HCT116 (cell line): ENCODE results near the gene TXNRD3. TPM values are rescaled to one million over a fixed set of nuclear protein-coding genes. Genes with fewer than 3 reads are reported as not detected.
A peak's percentile ranks its signal among the peaks of the same experiment; 100 is the strongest.

Experiments
- ATAC-seq: fragments of 200-7000 bp; cut with Tn5 transposase; 2 replicates; pipeline ENCODE4 v1.9.1; 2020; ENCODE audit warnings: mild to moderate bottlenecking, moderate library complexity
- BruUV-seq: library from RNA; stranded (reverse); fragments of 400-500 nt; replicated peaks from 2 replicates; lab custom pipeline; 2021; lab: Mats Ljungman, UMichigan
- CTCF ChIA-PET: fragments of 300-600 bp; sonication (Branson Sonifier 250); formaldehyde crosslinking; loops from one replicate; lab custom pipeline; 2021; ENCODE audit warnings: antibody characterized with exemption; lab: Charles Lee
- POLR2A ChIA-PET: fragments of 300-600, 350-600 bp; sonication (Branson Sonifier 250); formaldehyde crosslinking; loops from one replicate; lab custom pipeline; 2021; ENCODE audit warnings: antibody characterized with exemption; lab: Charles Lee
- RAD21 ChIA-PET, 2 experiments: fragments of 300-600 bp; sonication (Branson Sonifier 250); formaldehyde crosslinking; loops; one replicate each; lab custom pipeline; 2023; ENCODE audit warnings: low total read pairs in 2 of 2; ENCODE audit not compliant: uncharacterized antibody in 2 of 2, unreplicated experiment in 2 of 2, low non-redundant PET in 1 of 2; lab: Charles Lee
- DNase-seq: peaks from one replicate; pipeline ENCODE4 v3.0.0-alpha.2; 2010; ENCODE audit warnings: low read depth, low spot score
- H2AFZ ChIP-seq: fragments of 200-600 bp; shearing (Covaris generic), sonication (generic); 2 replicates; pipeline ENCODE4 v1.6.1; 2017; ENCODE audit warnings: low read depth, mixed run types, mixed read lengths, antibody characterized with exemption, low read length; ENCODE audit not compliant: poor library complexity, severe bottlenecking
- H3K27ac ChIP-seq: 2 replicates; pipeline ENCODE4 v1.5.1; 2012; ENCODE audit warnings: low read depth, low read length
- H3K27me3 ChIP-seq: fragments of 200-600 bp; sonication (generic); 2 replicates; pipeline ENCODE4 v1.6.1; 2016; ENCODE audit warnings: mixed run types, low read length, mixed read lengths; ENCODE audit not compliant: insufficient read depth
- H3K36me3 ChIP-seq, 2 experiments: fragments of 200-500 bp in 1 of 2; fragments of 200-600 bp in 1 of 2; sonication (Bioruptor generic) in 1 of 2; sonication (generic) in 1 of 2; 2 replicates each; pipeline versions ENCODE4 v1.5.1 to v1.6.1; 2014 to 2016; ENCODE audit warnings: low read length in 2 of 2, inconsistent platforms in 1 of 2, mixed read lengths in 1 of 2, mixed run types in 1 of 2; ENCODE audit not compliant: insufficient read depth in 2 of 2, control insufficient read depth in 1 of 2
- H3K4me1 ChIP-seq, 2 experiments: fragments of 200-600 bp in 1 of 2; sonication (generic) in 1 of 2; 2 replicates each; pipeline versions ENCODE4 v1.5.1 to v1.6.1; 2012 to 2017; ENCODE audit warnings: low read length in 2 of 2, inconsistent platforms in 1 of 2, mild to moderate bottlenecking in 1 of 2, mixed read lengths in 1 of 2, mixed run types in 1 of 2, moderate library complexity in 1 of 2; ENCODE audit not compliant: insufficient read depth in 2 of 2, control insufficient read depth in 1 of 2
- H3K4me2 ChIP-seq: fragments of 200-600 bp; sonication (generic); 2 replicates; pipeline ENCODE4 v1.6.1; 2017; ENCODE audit warnings: mixed run types, low read length, mixed read lengths
- H3K4me3 ChIP-seq, 2 experiments: fragments of 200-600 bp in 1 of 2; sonication (generic) in 1 of 2; replicated peaks in 1 of 2; 2 replicates each; pipeline ENCODE4 v1.5.1; 2011 to 2016; ENCODE audit warnings: low read length in 2 of 2, control low read depth in 1 of 2, low read depth in 1 of 2, mild to moderate bottlenecking in 1 of 2, mixed read lengths in 1 of 2, mixed run types in 1 of 2
- H3K79me2 ChIP-seq: fragments of 200-600 bp; sonication (generic); 2 replicates; pipeline ENCODE4 v1.6.1; 2017; ENCODE audit warnings: mild to moderate bottlenecking, mixed run types, low read length, moderate library complexity, mixed read lengths; ENCODE audit not compliant: insufficient read depth
- H3K9ac ChIP-seq: fragments of 200-600 bp; sonication (generic); 2 replicates; pipeline ENCODE4 v1.6.1; 2016; ENCODE audit warnings: low read length, mixed read lengths
- H3K9me2 ChIP-seq: fragments of 200-600 bp; sonication (generic), shearing (Covaris generic); 2 replicates; pipeline ENCODE4 v1.6.1; 2017; ENCODE audit warnings: mixed run types, mild to moderate bottlenecking, moderate library complexity; ENCODE audit not compliant: insufficient read depth
- H3K9me3 ChIP-seq, 2 experiments: fragments of 200-500 bp in 1 of 2; fragments of 200-600 bp in 1 of 2; sonication (Bioruptor generic) in 1 of 2; sonication (generic) in 1 of 2; 2 replicates each; pipeline ENCODE4 v1.6.1; 2014 to 2017; ENCODE audit warnings: low read length in 2 of 2, mixed read lengths in 2 of 2, inconsistent platforms in 1 of 2, low read depth in 1 of 2, mild to moderate bottlenecking in 1 of 2, mixed run types in 1 of 2, moderate library complexity in 1 of 2; ENCODE audit not compliant: control insufficient read depth in 1 of 2, insufficient read depth in 1 of 2
- H4K20me1 ChIP-seq: fragments of 200-600 bp; sonication (generic), shearing (Covaris generic); 2 replicates; pipeline ENCODE4 v1.6.1; 2017; ENCODE audit warnings: mixed run types, mild to moderate bottlenecking, moderate library complexity; ENCODE audit not compliant: insufficient read depth
- ATF3 ChIP-seq: IDR thresholded peaks from 2 replicates; pipeline ENCODE4 v1.6.1; 2012
- CBX3 ChIP-seq: IDR thresholded peaks from 2 replicates; pipeline ENCODE4 v1.6.1; 2012; ENCODE audit warnings: low read depth
- CTCF ChIP-seq, 3 experiments: fragments of 200-600 bp in 1 of 3; sonication (generic) in 1 of 3; IDR thresholded peaks in 2 of 3; conservative IDR thresholded peaks in 1 of 3; 2 replicates each; pipeline ENCODE4 v1.5.1; 2012 to 2017; ENCODE audit warnings: low read depth in 2 of 3, low read length in 2 of 3, antibody characterized with exemption in 1 of 3, borderline replicate concordance in 1 of 3, control low read depth in 1 of 3, mild to moderate bottlenecking in 1 of 3, mixed read lengths in 1 of 3, mixed run types in 1 of 3, moderate library complexity in 1 of 3; ENCODE audit not compliant: insufficient read depth in 1 of 3
- ELF1 ChIP-seq: IDR thresholded peaks from 2 replicates; pipeline ENCODE4 v1.6.1; 2012; ENCODE audit warnings: low read depth, borderline replicate concordance
- EZH2 ChIP-seq: fragments of 200-600 bp; sonication (generic); IDR thresholded peaks from 2 replicates; pipeline ENCODE4 v1.6.1; 2017; ENCODE audit warnings: antibody characterized with exemption, mixed run types
- EZH2phosphoT487 ChIP-seq: fragments of 200-600 bp; IDR thresholded peaks from 2 replicates; pipeline ENCODE4 v1.6.1; 2018; ENCODE audit warnings: antibody characterized with exemption, borderline replicate concordance
- JUND ChIP-seq: IDR thresholded peaks from 2 replicates; pipeline ENCODE4 v1.6.1; 2012
- MAX ChIP-seq: IDR thresholded peaks from 2 replicates; pipeline ENCODE4 v1.6.1; 2012
- POLR2A ChIP-seq: IDR thresholded peaks from 2 replicates; pipeline ENCODE4 v1.7.0; 2011; ENCODE audit warnings: borderline replicate concordance; ENCODE audit not compliant: insufficient read depth, insufficient read length; ENCODE audit errors: extremely low read depth
- POLR2AphosphoS5 ChIP-seq: IDR thresholded peaks from 2 replicates; pipeline ENCODE4 v1.6.1; 2011; ENCODE audit warnings: mild to moderate bottlenecking, low read depth, low read length, moderate library complexity
- RAD21 ChIP-seq: IDR thresholded peaks from 2 replicates; pipeline ENCODE4 v1.6.1; 2012; ENCODE audit warnings: low read depth, mild to moderate bottlenecking
- SP1 ChIP-seq: IDR thresholded peaks from 2 replicates; pipeline ENCODE4 v1.6.1; 2012; ENCODE audit warnings: low read depth
- SRF ChIP-seq: IDR thresholded peaks from 2 replicates; pipeline ENCODE4 v1.6.1; 2012; ENCODE audit warnings: low read depth
- TCF7L2 ChIP-seq: IDR thresholded peaks from 2 replicates; pipeline ENCODE4 v1.7.0; 2011; ENCODE audit warnings: borderline replicate concordance, inconsistent platforms; ENCODE audit not compliant: insufficient read depth, insufficient read length; ENCODE audit errors: extremely low read depth
- ZBTB33 ChIP-seq: IDR thresholded peaks from 2 replicates; pipeline ENCODE4 v1.6.1; 2011; ENCODE audit warnings: mild to moderate bottlenecking, low read length, moderate library complexity; ENCODE audit not compliant: insufficient replicate concordance; ENCODE audit errors: extremely low read depth
- ZFX ChIP-seq: fragments of 450-650 bp; IDR thresholded peaks from 2 replicates; pipeline ENCODE4 v1.6.1; 2017
- ZNF274 ChIP-seq: fragments of 200-500 bp; sonication (Bioruptor generic); IDR thresholded peaks from 2 replicates; pipeline ENCODE4 v1.6.1; 2014; ENCODE audit warnings: mild to moderate bottlenecking, low read depth, low read length, inconsistent platforms
- intact Hi-C: fragments of 100-400 bp; cut with micrococcal nuclease; formaldehyde crosslinking; loops from 2 replicates; pipeline ENCODE4 v1.10.0; 2022
- total RNA-seq: library from RNA; stranded (reverse); gene quantifications from one replicate; pipeline ENCODE4 v1.2.1, GENCODE V29; 2021; ENCODE audit not compliant: unreplicated experiment

Gene TXNRD3
- total RNA-seq, 1 experiment from 2014 or later = 19.3 TPM

GRCh38 chr3:126703512-126704493 is 48.9 kb upstream of the TXNRD3 start, which contains the start of gene CHCHD6:
CHCHD6 (plus strand) TSS chr3:126704240; CDS start chr3:126704313, 73 bp downstream.
- peak; percentile 26; the same call in 1 of the 2 replicates for TF ChIP-seq POLR2AphosphoS5
- TF ChIP-seq POLR2A = no peak
- no peak for TF ChIP-seq ZNF274
- peak; percentile 100 for TF ChIP-seq SP1
- peak; percentile 90 for TF ChIP-seq MAX
- TF ChIP-seq CTCF (IDR thresholded peaks at IDR 0.05 in 2 of 3, conservative IDR thresholded peaks at IDR 0.05 in 1 of 3; ENCODE audit: borderline replicate concordance in 1 of 3, insufficient read depth in 1 of 3, low read depth in 2 of 3, low read length in 2 of 3) = peak in 1 of 3 experiments; percentile 32; a peak in 2 of 6 replicates
- no peak for TF ChIP-seq ELF1
- peak; percentile 26 for TF ChIP-seq ZBTB33
- TF ChIP-seq TCF7L2 = no peak
- peak; percentile 94 for TF ChIP-seq ZFX
- no peak for TF ChIP-seq ATF3
- TF ChIP-seq SRF = no peak
- TF ChIP-seq EZH2 = no peak
- peak; percentile 67 for TF ChIP-seq CBX3
- no peak for TF ChIP-seq EZH2phosphoT487
- no peak for TF ChIP-seq JUND
- TF ChIP-seq RAD21 = peak; percentile 46
- Histone ChIP-seq H3K4me2 (peak within 1 kb of the TSS; percentile 93), H3K9ac (peak within 1 kb of the TSS; percentile 72), H3K4me3 (peak within 1 kb of the TSS; percentile 67 to 82), H2AFZ (peak within 1 kb of the TSS; percentile 86), H3K9me3 (no peaks in the 10 kb centered on the region), H4K20me1 (no peaks in the 10 kb centered on the region), H3K27ac (peak within 1 kb of the TSS; percentile 52), H3K79me2 (peaks cover 46% of the 10 kb centered on the region), H3K36me3 (no peaks in the 10 kb centered on the region), H3K9me2 (no peaks in the 10 kb centered on the region), H3K27me3 (no peaks in the 10 kb centered on the region), H3K4me1 (peaks cover 8 to 21% of the 10 kb centered on the region in 2 experiments; a peak in 3 of 4 replicates)
- intact Hi-C loops = no loop called here
- ChIA-PET POLR2A (no interaction called here), CTCF (interaction anchor here (1.9 kb wide), 1 partner anchor 752 kb away, joined by 4 read pairs; no protein-coding TSS in a partner anchor), RAD21 (no interaction called here)
- DNase-seq (peak; percentile 93), ATAC-seq (peak; percentile 98)
- BruUV-seq = no TSS peak
